HCT116 (cell line): ENCODE results near the gene CYP1A2. TPM values are rescaled to one million over a fixed set of nuclear protein-coding genes. Genes with fewer than 3 reads are reported as not detected.

Experiments
- ATAC-seq: fragments of 200-7000 bp; cut with Tn5 transposase; 2 replicates; pipeline ENCODE4 v1.9.1; 2020; ENCODE audit warnings: mild to moderate bottlenecking, moderate library complexity
- BruUV-seq: library from RNA; stranded (reverse); fragments of 400-500 nt; replicated peaks from 2 replicates; lab custom pipeline; 2021; lab: Mats Ljungman, UMichigan
- CTCF ChIA-PET: fragments of 300-600 bp; sonication (Branson Sonifier 250); formaldehyde crosslinking; loops from one replicate; lab custom pipeline; 2021; ENCODE audit warnings: antibody characterized with exemption; lab: Charles Lee
- POLR2A ChIA-PET: fragments of 300-600, 350-600 bp; sonication (Branson Sonifier 250); formaldehyde crosslinking; loops from one replicate; lab custom pipeline; 2021; ENCODE audit warnings: antibody characterized with exemption; lab: Charles Lee
- RAD21 ChIA-PET, 2 experiments: fragments of 300-600 bp; sonication (Branson Sonifier 250); formaldehyde crosslinking; loops; one replicate each; lab custom pipeline; 2023; ENCODE audit warnings: low total read pairs in 2 of 2; ENCODE audit not compliant: uncharacterized antibody in 2 of 2, unreplicated experiment in 2 of 2, low non-redundant PET in 1 of 2; lab: Charles Lee
- DNase-seq: peaks from one replicate; pipeline ENCODE4 v3.0.0-alpha.2; 2010; ENCODE audit warnings: low read depth, low spot score
- H2AFZ ChIP-seq: fragments of 200-600 bp; shearing (Covaris generic), sonication (generic); 2 replicates; pipeline ENCODE4 v1.6.1; 2017; ENCODE audit warnings: low read depth, mixed run types, mixed read lengths, antibody characterized with exemption, low read length; ENCODE audit not compliant: poor library complexity, severe bottlenecking
- H3K27ac ChIP-seq: 2 replicates; pipeline ENCODE4 v1.5.1; 2012; ENCODE audit warnings: low read depth, low read length
- H3K27me3 ChIP-seq: fragments of 200-600 bp; sonication (generic); 2 replicates; pipeline ENCODE4 v1.6.1; 2016; ENCODE audit warnings: mixed run types, low read length, mixed read lengths; ENCODE audit not compliant: insufficient read depth
- H3K36me3 ChIP-seq, 2 experiments: fragments of 200-500 bp in 1 of 2; fragments of 200-600 bp in 1 of 2; sonication (Bioruptor generic) in 1 of 2; sonication (generic) in 1 of 2; 2 replicates each; pipeline versions ENCODE4 v1.5.1 to v1.6.1; 2014 to 2016; ENCODE audit warnings: low read length in 2 of 2, inconsistent platforms in 1 of 2, mixed read lengths in 1 of 2, mixed run types in 1 of 2; ENCODE audit not compliant: insufficient read depth in 2 of 2, control insufficient read depth in 1 of 2
- H3K4me1 ChIP-seq, 2 experiments: fragments of 200-600 bp in 1 of 2; sonication (generic) in 1 of 2; 2 replicates each; pipeline versions ENCODE4 v1.5.1 to v1.6.1; 2012 to 2017; ENCODE audit warnings: low read length in 2 of 2, inconsistent platforms in 1 of 2, mild to moderate bottlenecking in 1 of 2, mixed read lengths in 1 of 2, mixed run types in 1 of 2, moderate library complexity in 1 of 2; ENCODE audit not compliant: insufficient read depth in 2 of 2, control insufficient read depth in 1 of 2
- H3K4me2 ChIP-seq: fragments of 200-600 bp; sonication (generic); 2 replicates; pipeline ENCODE4 v1.6.1; 2017; ENCODE audit warnings: mixed run types, low read length, mixed read lengths
- H3K4me3 ChIP-seq, 2 experiments: fragments of 200-600 bp in 1 of 2; sonication (generic) in 1 of 2; replicated peaks in 1 of 2; 2 replicates each; pipeline ENCODE4 v1.5.1; 2011 to 2016; ENCODE audit warnings: low read length in 2 of 2, control low read depth in 1 of 2, low read depth in 1 of 2, mild to moderate bottlenecking in 1 of 2, mixed read lengths in 1 of 2, mixed run types in 1 of 2
- H3K79me2 ChIP-seq: fragments of 200-600 bp; sonication (generic); 2 replicates; pipeline ENCODE4 v1.6.1; 2017; ENCODE audit warnings: mild to moderate bottlenecking, mixed run types, low read length, moderate library complexity, mixed read lengths; ENCODE audit not compliant: insufficient read depth
- H3K9ac ChIP-seq: fragments of 200-600 bp; sonication (generic); 2 replicates; pipeline ENCODE4 v1.6.1; 2016; ENCODE audit warnings: low read length, mixed read lengths
- H3K9me2 ChIP-seq: fragments of 200-600 bp; sonication (generic), shearing (Covaris generic); 2 replicates; pipeline ENCODE4 v1.6.1; 2017; ENCODE audit warnings: mixed run types, mild to moderate bottlenecking, moderate library complexity; ENCODE audit not compliant: insufficient read depth
- H3K9me3 ChIP-seq, 2 experiments: fragments of 200-500 bp in 1 of 2; fragments of 200-600 bp in 1 of 2; sonication (Bioruptor generic) in 1 of 2; sonication (generic) in 1 of 2; 2 replicates each; pipeline ENCODE4 v1.6.1; 2014 to 2017; ENCODE audit warnings: low read length in 2 of 2, mixed read lengths in 2 of 2, inconsistent platforms in 1 of 2, low read depth in 1 of 2, mild to moderate bottlenecking in 1 of 2, mixed run types in 1 of 2, moderate library complexity in 1 of 2; ENCODE audit not compliant: control insufficient read depth in 1 of 2, insufficient read depth in 1 of 2
- H4K20me1 ChIP-seq: fragments of 200-600 bp; sonication (generic), shearing (Covaris generic); 2 replicates; pipeline ENCODE4 v1.6.1; 2017; ENCODE audit warnings: mixed run types, mild to moderate bottlenecking, moderate library complexity; ENCODE audit not compliant: insufficient read depth
- CBX3 ChIP-seq: IDR thresholded peaks from 2 replicates; pipeline ENCODE4 v1.6.1; 2012; ENCODE audit warnings: low read depth
- CEBPB ChIP-seq: IDR thresholded peaks from 2 replicates; pipeline ENCODE4 v1.6.1; 2012; ENCODE audit warnings: low read depth
- ELF1 ChIP-seq: IDR thresholded peaks from 2 replicates; pipeline ENCODE4 v1.6.1; 2012; ENCODE audit warnings: low read depth, borderline replicate concordance
- EZH2 ChIP-seq: fragments of 200-600 bp; sonication (generic); IDR thresholded peaks from 2 replicates; pipeline ENCODE4 v1.6.1; 2017; ENCODE audit warnings: antibody characterized with exemption, mixed run types
- FOSL1 ChIP-seq: IDR thresholded peaks from 2 replicates; pipeline ENCODE4 v1.6.1; 2012; ENCODE audit warnings: low read depth
- JUND ChIP-seq: IDR thresholded peaks from 2 replicates; pipeline ENCODE4 v1.6.1; 2012
- POLR2AphosphoS5 ChIP-seq: IDR thresholded peaks from 2 replicates; pipeline ENCODE4 v1.6.1; 2011; ENCODE audit warnings: mild to moderate bottlenecking, low read depth, low read length, moderate library complexity
- RAD21 ChIP-seq: IDR thresholded peaks from 2 replicates; pipeline ENCODE4 v1.6.1; 2012; ENCODE audit warnings: low read depth, mild to moderate bottlenecking
- SIN3A ChIP-seq: IDR thresholded peaks from 2 replicates; pipeline ENCODE4 v1.6.1; 2012; ENCODE audit warnings: low read depth
- SP1 ChIP-seq: IDR thresholded peaks from 2 replicates; pipeline ENCODE4 v1.6.1; 2012; ENCODE audit warnings: low read depth
- SRF ChIP-seq: IDR thresholded peaks from 2 replicates; pipeline ENCODE4 v1.6.1; 2012; ENCODE audit warnings: low read depth
- TCF7L2 ChIP-seq: IDR thresholded peaks from 2 replicates; pipeline ENCODE4 v1.7.0; 2011; ENCODE audit warnings: borderline replicate concordance, inconsistent platforms; ENCODE audit not compliant: insufficient read depth, insufficient read length; ENCODE audit errors: extremely low read depth
- YY1 ChIP-seq: IDR thresholded peaks from 2 replicates; pipeline ENCODE4 v1.6.1; 2011; ENCODE audit warnings: low read length, low read depth, moderate library complexity, mild to moderate bottlenecking; ENCODE audit not compliant: insufficient replicate concordance; ENCODE audit errors: extremely low read depth
- ZFX ChIP-seq: fragments of 450-650 bp; IDR thresholded peaks from 2 replicates; pipeline ENCODE4 v1.6.1; 2017
- ZNF274 ChIP-seq: fragments of 200-500 bp; sonication (Bioruptor generic); IDR thresholded peaks from 2 replicates; pipeline ENCODE4 v1.6.1; 2014; ENCODE audit warnings: mild to moderate bottlenecking, low read depth, low read length, inconsistent platforms
- intact Hi-C: fragments of 100-400 bp; cut with micrococcal nuclease; formaldehyde crosslinking; loops from 2 replicates; pipeline ENCODE4 v1.10.0; 2022
- total RNA-seq: library from RNA; stranded (reverse); gene quantifications from one replicate; pipeline ENCODE4 v1.2.1, GENCODE V29; 2021; ENCODE audit not compliant: unreplicated experiment
- TF ChIP-seq, protein P1 (sequence below), 3 experiments: fragments of 200-600 bp in 1 of 3; sonication (generic) in 1 of 3; IDR thresholded peaks in 2 of 3; conservative IDR thresholded peaks in 1 of 3; 2 replicates each; pipeline ENCODE4 v1.5.1; 2012 to 2017; ENCODE audit warnings: low read depth in 2 of 3, low read length in 2 of 3, antibody characterized with exemption in 1 of 3, borderline replicate concordance in 1 of 3, control low read depth in 1 of 3, mild to moderate bottlenecking in 1 of 3, mixed read lengths in 1 of 3, mixed run types in 1 of 3, moderate library complexity in 1 of 3; ENCODE audit not compliant: insufficient read depth in 1 of 3
- TF ChIP-seq, protein P2 (sequence below): IDR thresholded peaks from 2 replicates; pipeline ENCODE4 v1.6.1; 2012; ENCODE audit warnings: low read depth

The CYP1A2 gene
- total RNA-seq, 1 experiment from 2014 or later: not detected

GRCh38 chr15:74716651-74717050, 32.0 kb upstream of the CYP1A2 start:
- no peak for TF ChIP-seq ELF1
- no peak for TF ChIP-seq SRF
- no peak for TF ChIP-seq RAD21
- TF ChIP-seq POLR2AphosphoS5: no peak
- TF ChIP-seq CBX3: no peak
- no peak for TF ChIP-seq ZNF274
- TF ChIP-seq FOSL1: no peak
- TF ChIP-seq SP1: no peak
- TF ChIP-seq EZH2: no peak
- no peaks in the 10 kb centered on the region for H3K4me1 ChIP-seq
- H4K20me1 ChIP-seq: no peaks in the 10 kb centered on the region
- H3K36me3 ChIP-seq: no peaks in the 10 kb centered on the region
- ChIA-PET POLR2A (no interaction called here), CTCF (no interaction called here), RAD21 (no interaction called here)
- H3K9ac ChIP-seq: no peak overlapping the region
- H3K79me2 ChIP-seq: no peaks in the 10 kb centered on the region
- H3K4me2 ChIP-seq: no peak overlapping the region
- no peak overlapping the region for H3K27ac ChIP-seq
- H2AFZ ChIP-seq: peak overlapping the region; percentile 68
- no TSS peak for BruUV-seq
- no peak for DNase-seq
- H3K9me3 ChIP-seq: no peaks in the 10 kb centered on the region
- no peak overlapping the region for H3K4me3 ChIP-seq
- no peaks in the 10 kb centered on the region for H3K9me2 ChIP-seq
- no peaks in the 10 kb centered on the region for H3K27me3 ChIP-seq
- no peak for ATAC-seq
- intact Hi-C loops: no loop called here

DNA sequence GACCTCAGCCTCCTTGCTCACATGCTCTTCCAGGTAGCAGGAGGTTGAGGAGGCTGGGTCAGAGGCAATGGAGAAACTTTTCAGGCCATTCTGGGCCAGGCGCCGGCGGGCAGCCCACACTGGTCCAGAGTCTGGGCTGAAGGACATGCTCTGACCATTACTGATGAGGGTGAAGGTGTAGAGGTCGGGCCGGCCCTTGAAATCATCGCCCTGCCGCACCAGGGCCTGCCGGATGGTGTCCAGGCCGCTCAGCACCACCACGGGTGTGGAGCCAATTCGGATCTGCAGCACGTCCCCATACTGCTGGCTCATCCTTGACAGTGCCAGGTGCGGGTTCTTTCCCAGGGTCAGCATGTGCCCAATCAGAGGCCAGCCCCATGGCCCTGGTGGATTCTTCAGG, 26.1 kb upstream of the CYP1A2 start:
- H3K79me2 ChIP-seq: no peaks in the 10 kb centered on the region
- no peak for ATAC-seq
- TF ChIP-seq CEBPB (no peak), SP1 (no peak), ZFX (no peak), ZNF274 (no peak), FOSL1 (no peak), TCF7L2 (no peak), SIN3A (no peak), YY1 (no peak), JUND (no peak), SRF (no peak), RAD21 (no peak)
- TF ChIP-seq, protein P1, sequence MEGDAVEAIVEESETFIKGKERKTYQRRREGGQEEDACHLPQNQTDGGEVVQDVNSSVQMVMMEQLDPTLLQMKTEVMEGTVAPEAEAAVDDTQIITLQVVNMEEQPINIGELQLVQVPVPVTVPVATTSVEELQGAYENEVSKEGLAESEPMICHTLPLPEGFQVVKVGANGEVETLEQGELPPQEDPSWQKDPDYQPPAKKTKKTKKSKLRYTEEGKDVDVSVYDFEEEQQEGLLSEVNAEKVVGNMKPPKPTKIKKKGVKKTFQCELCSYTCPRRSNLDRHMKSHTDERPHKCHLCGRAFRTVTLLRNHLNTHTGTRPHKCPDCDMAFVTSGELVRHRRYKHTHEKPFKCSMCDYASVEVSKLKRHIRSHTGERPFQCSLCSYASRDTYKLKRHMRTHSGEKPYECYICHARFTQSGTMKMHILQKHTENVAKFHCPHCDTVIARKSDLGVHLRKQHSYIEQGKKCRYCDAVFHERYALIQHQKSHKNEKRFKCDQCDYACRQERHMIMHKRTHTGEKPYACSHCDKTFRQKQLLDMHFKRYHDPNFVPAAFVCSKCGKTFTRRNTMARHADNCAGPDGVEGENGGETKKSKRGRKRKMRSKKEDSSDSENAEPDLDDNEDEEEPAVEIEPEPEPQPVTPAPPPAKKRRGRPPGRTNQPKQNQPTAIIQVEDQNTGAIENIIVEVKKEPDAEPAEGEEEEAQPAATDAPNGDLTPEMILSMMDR (IDR thresholded peaks at IDR 0.05 in 2 of 3, conservative IDR thresholded peaks at IDR 0.05 in 1 of 3; ENCODE audit: borderline replicate concordance in 1 of 3, insufficient read depth in 1 of 3, low read depth in 2 of 3, low read length in 2 of 3): no peak
- TF ChIP-seq, protein P2, sequence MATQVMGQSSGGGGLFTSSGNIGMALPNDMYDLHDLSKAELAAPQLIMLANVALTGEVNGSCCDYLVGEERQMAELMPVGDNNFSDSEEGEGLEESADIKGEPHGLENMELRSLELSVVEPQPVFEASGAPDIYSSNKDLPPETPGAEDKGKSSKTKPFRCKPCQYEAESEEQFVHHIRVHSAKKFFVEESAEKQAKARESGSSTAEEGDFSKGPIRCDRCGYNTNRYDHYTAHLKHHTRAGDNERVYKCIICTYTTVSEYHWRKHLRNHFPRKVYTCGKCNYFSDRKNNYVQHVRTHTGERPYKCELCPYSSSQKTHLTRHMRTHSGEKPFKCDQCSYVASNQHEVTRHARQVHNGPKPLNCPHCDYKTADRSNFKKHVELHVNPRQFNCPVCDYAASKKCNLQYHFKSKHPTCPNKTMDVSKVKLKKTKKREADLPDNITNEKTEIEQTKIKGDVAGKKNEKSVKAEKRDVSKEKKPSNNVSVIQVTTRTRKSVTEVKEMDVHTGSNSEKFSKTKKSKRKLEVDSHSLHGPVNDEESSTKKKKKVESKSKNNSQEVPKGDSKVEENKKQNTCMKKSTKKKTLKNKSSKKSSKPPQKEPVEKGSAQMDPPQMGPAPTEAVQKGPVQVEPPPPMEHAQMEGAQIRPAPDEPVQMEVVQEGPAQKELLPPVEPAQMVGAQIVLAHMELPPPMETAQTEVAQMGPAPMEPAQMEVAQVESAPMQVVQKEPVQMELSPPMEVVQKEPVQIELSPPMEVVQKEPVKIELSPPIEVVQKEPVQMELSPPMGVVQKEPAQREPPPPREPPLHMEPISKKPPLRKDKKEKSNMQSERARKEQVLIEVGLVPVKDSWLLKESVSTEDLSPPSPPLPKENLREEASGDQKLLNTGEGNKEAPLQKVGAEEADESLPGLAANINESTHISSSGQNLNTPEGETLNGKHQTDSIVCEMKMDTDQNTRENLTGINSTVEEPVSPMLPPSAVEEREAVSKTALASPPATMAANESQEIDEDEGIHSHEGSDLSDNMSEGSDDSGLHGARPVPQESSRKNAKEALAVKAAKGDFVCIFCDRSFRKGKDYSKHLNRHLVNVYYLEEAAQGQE: no peak

More for the DNA sequence above, 26.1 kb upstream of the CYP1A2 start:
- no peaks in the 10 kb centered on the region for H3K27me3 ChIP-seq
- no peak for DNase-seq
- peaks cover 22 to 36% of the 10 kb centered on the region in 2 experiments for H3K4me1 ChIP-seq
- no peaks in the 10 kb centered on the region for H3K36me3 ChIP-seq
- no peak overlapping the region for H3K27ac ChIP-seq
- H3K9ac ChIP-seq: no peak overlapping the region
- CTCF ChIA-PET: no interaction called here
- no peaks in the 10 kb centered on the region for H3K9me2 ChIP-seq
- H2AFZ ChIP-seq: no peak overlapping the region
- no peaks in the 10 kb centered on the region for H3K9me3 ChIP-seq
- H3K4me2 ChIP-seq: no peak overlapping the region
- intact Hi-C loops: no loop called here
- H4K20me1 ChIP-seq: no peaks in the 10 kb centered on the region
- RAD21 ChIA-PET: no interaction called here
- POLR2A ChIA-PET: no interaction called here
- no TSS peak for BruUV-seq
- H3K4me3 ChIP-seq: no peak overlapping the region
